AG09319 (cell line): Measurements from ENCODE around the gene DHRSX.
"Not testable (repeated sequence)": the region's sequence is repeated elsewhere in the genome, so short reads cannot be mapped to it uniquely, and the experiment has no call there.

ENCODE experiments used
- DNase-seq: peaks from one replicate; pipeline ENCODE4 v3.0.0-alpha.2; 2010; ENCODE audit warnings: low read depth; ENCODE audit errors: extremely low read depth
- CTCF ChIP-seq: IDR thresholded peaks from 2 replicates; pipeline ENCODE4 v1.5.1; 2011; ENCODE audit warnings: low read depth, mild to moderate bottlenecking, inconsistent platforms, low read length, moderate library complexity

The DHRSX gene

GRCh38 chrX:2458309-2458708 is 42.5 kb downstream of the DHRSX start:
- TF ChIP-seq CTCF = no peak

GRCh38 chrX:2457289-2458133 is 43.3 kb downstream of the DHRSX start:
- TF ChIP-seq CTCF = no peak
- no peak for DNase-seq

More at GRCh38 chrX:2458309-2458708, 42.5 kb downstream of the DHRSX start:
- DNase-seq = no peak

- not testable (repeated sequence) for DNase-seq
Observed at GRCh38 chrX:2456091-2456490, 44.7 kb downstream of the DHRSX start.

GRCh38 chrX:2454620-2455019 is 46.2 kb downstream of the DHRSX start:
- DNase-seq = not testable (repeated sequence)

- DNase-seq = no peak
- TF ChIP-seq CTCF = no peak
Observed at GRCh38 chrX:2452799-2453198, 48.0 kb downstream of the DHRSX start.

GRCh38 chrX:2452317-2452784 is 48.4 kb downstream of the DHRSX start:
- no peak for TF ChIP-seq CTCF
- no peak for DNase-seq

GRCh38 chrX:2451501-2452316 is 49.1 kb downstream of the DHRSX start:
- TF ChIP-seq CTCF = no peak
- no peak for DNase-seq

GRCh38 chrX:2450681-2451080 is 50.1 kb downstream of the DHRSX start:
- DNase-seq = no peak

More at GRCh38 chrX:2450681-2451080, 50.1 kb downstream of the DHRSX start:
- TF ChIP-seq CTCF = no peak
